HG02885 (cell line): Measurements from ENCODE around the gene KIZ.

Source experiments
- ATAC-seq: cut with Tn5 transposase; IDR thresholded peaks from one replicate; pipeline ENCODE4 v1.9.1; 2021; ENCODE audit warnings: mild to moderate bottlenecking; ENCODE audit not compliant: unreplicated experiment, poor library complexity

The KIZ gene

GRCh38 chr20:21104921-21105320 lies 21.0 kb upstream of the KIZ start:
- ATAC-seq = no peak

GRCh38 chr20:21105429-21106170 lies 20.3 kb upstream of the KIZ start:
- ATAC-seq = no peak

GRCh38 chr20:21106171-21107017 lies 19.5 kb upstream of the KIZ start, which contains the start of gene LINC00237:
TSS of gene LINC00237 (minus strand) at chr20:21106358.
- ATAC-seq = no peak

GRCh38 chr20:21109144-21109543 lies 16.7 kb upstream of the KIZ start:
- ATAC-seq = no peak

GRCh38 chr20:21110811-21111210 lies 15.1 kb upstream of the KIZ start:
- ATAC-seq = no peak

- no peak for ATAC-seq
Observed at GRCh38 chr20:21111416-21111815, 14.5 kb upstream of the KIZ start.

GRCh38 chr20:21113697-21114096 lies 12.2 kb upstream of the KIZ start:
- no peak for ATAC-seq

GRCh38 chr20:21114584-21114983 lies 11.3 kb upstream of the KIZ start:
- no peak for ATAC-seq

- ATAC-seq = no peak
Observed at GRCh38 chr20:21117521-21117920, 8.4 kb upstream of the KIZ start.

- ATAC-seq = no peak
Observed at GRCh38 chr20:21118138-21118537, 7.7 kb upstream of the KIZ start.

GRCh38 chr20:21118782-21119181 lies 7.1 kb upstream of the KIZ start:
- no peak for ATAC-seq

- no peak for ATAC-seq
Observed at GRCh38 chr20:21124190-21124589, 1.7 kb upstream of the KIZ start.

- peak; percentile 15 for ATAC-seq
Observed at GRCh38 chr20:21125072-21125848, 622 bp upstream of the KIZ start.

GRCh38 chr20:21126581-21126870 lies 644 bp downstream of the KIZ start:
- no peak for ATAC-seq

- no peak for ATAC-seq
Observed at GRCh38 chr20:21127201-21127981, 1.5 kb downstream of the KIZ start.

- ATAC-seq = no peak
Observed at GRCh38 chr20:21129861-21130260, 4.0 kb downstream of the KIZ start.

GRCh38 chr20:21133404-21133803 lies 7.5 kb downstream of the KIZ start:
- ATAC-seq = no peak

GRCh38 chr20:21133917-21134622 lies 8.2 kb downstream of the KIZ start:
- no peak for ATAC-seq

GRCh38 chr20:21134883-21135493 lies 9.1 kb downstream of the KIZ start:
- ATAC-seq = no peak
